ENCODE data around the gene COPB2.

GRCh38 chr3:139328356-139328755 is 61.1 kb downstream of the COPB2 start:
- TF ChIP-seq POLR2A (IDR thresholded peaks at IDR 0.05; ENCODE audit: low read depth, low read length) (no peak), TAF1 (IDR thresholded peaks at IDR 0.05; ENCODE audit: low read depth, low read length) (no peak), POLR2AphosphoS5 (IDR thresholded peaks at IDR 0.05; ENCODE audit: low read depth, low read length) (no peak)
